Measurements from ENCODE around the gene RANBP1. TPM values are rescaled to one million over a fixed set of nuclear protein-coding genes. Genes with fewer than 3 reads are reported as not detected.

The RANBP1 gene
- total and polyA plus RNA-seq, 9 of the 15 experiments (the other 6 are each of a cell fraction or from before 2014, with no cell fraction given) = 162 to 2,891 (median 1,289) TPM

DNA sequence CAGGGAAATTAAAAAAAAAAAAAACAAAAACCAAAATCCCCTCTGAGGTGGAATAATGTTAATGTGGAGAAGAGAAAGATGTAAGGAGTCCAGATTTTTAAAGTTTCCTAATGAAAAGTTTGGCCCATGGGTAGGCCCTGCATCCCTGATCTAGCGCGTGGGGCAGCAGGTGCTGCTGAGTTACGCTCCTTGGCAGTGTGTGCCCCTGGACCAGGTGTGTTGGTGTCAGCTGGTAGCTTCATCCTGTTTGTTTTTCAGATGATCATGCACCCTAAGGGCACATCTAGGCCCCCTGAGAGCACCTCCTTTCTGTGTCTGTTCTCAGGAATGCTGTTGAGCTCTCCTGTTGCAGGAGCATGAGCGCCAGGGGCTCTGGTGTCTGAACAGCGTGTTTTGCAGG lies 29.1 kb upstream of the RANBP1 start (continued):
- TF ChIP-seq RUNX1 (IDR thresholded peaks at IDR 0.05; ENCODE audit: low read depth) (no peak), ZNF695 (CRISPR knock-in tag; IDR thresholded peaks at IDR 0.05) (no peak)

DNA sequence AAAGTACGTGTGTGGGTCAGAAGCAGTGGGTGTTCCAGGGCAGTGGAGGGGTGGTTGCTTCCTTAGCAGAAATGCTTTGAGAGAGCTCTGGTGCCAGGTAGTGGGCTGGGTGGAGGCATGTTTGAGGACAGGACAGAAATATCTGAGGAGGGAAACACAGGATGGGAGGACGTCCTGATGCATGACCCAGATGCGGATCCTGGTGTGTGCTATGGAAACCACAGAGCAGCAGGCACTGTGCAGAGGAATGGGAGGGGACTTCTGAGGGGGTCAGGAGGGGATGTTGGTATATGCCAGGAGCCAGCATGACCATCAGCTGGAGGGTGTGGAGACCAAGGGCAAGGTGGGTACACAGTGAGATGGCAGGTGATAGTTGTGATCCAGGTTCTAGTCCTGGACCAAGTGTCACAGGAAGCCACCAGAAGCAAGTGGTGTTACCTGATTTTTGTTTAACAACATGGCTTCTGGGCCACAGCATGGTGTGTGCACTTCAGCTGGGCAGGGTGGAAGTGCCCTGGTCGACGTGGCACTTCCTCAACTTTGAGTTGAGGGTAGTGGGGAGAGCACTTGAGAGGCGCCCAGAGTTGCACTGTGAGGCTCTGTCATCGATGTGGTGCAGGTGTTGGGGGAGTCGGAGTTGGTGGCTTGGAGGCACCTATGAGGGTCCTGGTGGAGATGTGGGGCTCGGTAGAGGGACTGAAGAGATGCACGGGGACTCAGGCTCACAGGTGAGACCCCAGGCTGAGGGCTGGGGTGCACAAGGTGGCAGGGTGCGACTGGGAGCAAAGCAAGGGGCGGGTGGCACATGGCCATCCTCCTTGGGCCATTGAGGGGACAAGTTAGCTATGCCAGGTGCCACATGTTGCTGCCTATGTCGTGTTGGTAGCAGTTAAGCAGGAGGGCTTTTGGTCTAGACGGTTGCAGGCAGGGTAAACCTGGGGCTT lies 28.3 kb upstream of the RANBP1 start:
- H3K36me3 ChIP-seq (ENCODE audit: control insufficient read depth, insufficient read depth, low read length) = peaks cover 97% of the 10 kb centered on the region
- 0 out of 4 replicates have a peak, but pooled peaks of 1 of the 2 experiments have one; percentile 9 for TF ChIP-seq TBL1XR1 (IDR thresholded peaks at IDR 0.05; ENCODE audit: low read length in 2 of 2)
- TF ChIP-seq, protein P1, sequence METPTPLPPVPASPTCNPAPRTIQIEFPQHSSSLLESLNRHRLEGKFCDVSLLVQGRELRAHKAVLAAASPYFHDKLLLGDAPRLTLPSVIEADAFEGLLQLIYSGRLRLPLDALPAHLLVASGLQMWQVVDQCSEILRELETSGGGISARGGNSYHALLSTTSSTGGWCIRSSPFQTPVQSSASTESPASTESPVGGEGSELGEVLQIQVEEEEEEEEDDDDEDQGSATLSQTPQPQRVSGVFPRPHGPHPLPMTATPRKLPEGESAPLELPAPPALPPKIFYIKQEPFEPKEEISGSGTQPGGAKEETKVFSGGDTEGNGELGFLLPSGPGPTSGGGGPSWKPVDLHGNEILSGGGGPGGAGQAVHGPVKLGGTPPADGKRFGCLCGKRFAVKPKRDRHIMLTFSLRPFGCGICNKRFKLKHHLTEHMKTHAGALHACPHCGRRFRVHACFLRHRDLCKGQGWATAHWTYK (CRISPR knock-in tag; IDR thresholded peaks at IDR 0.05) = 0 out of 2 replicates have a peak, but pooled peaks have one; percentile 29
- no peak for TF ChIP-seq TARDBP (IDR thresholded peaks at IDR 0.05)
- 0 out of 4 replicates have a peak, but pooled peaks of 1 of the 2 experiments have one; percentile 6 for TF ChIP-seq MAZ (CRISPR knock-in tag; conservative IDR thresholded peaks at IDR 0.05 in 1 of 2, IDR thresholded peaks at IDR 0.05 in 1 of 2)
- 0 out of 2 replicates have a peak, but pooled peaks have one; percentile 10 for TF ChIP-seq ZNF445 (CRISPR knock-in tag; IDR thresholded peaks at IDR 0.05; ENCODE audit: low read depth)
- TF ChIP-seq, protein P2, sequence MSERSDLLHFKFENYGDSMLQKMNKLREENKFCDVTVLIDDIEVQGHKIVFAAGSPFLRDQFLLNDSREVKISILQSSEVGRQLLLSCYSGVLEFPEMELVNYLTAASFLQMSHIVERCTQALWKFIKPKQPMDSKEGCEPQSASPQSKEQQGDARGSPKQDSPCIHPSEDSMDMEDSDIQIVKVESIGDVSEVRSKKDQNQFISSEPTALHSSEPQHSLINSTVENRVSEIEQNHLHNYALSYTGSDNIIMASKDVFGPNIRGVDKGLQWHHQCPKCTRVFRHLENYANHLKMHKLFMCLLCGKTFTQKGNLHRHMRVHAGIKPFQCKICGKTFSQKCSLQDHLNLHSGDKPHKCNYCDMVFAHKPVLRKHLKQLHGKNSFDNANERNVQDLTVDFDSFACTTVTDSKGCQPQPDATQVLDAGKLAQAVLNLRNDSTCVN (CRISPR knock-in tag; IDR thresholded peaks at IDR 0.05) = 0 out of 2 replicates have a peak, but pooled peaks have one; percentile 27
- peak; percentile 40; the same call in 1 of the 2 replicates for TF ChIP-seq GTF2F1 (IDR thresholded peaks at IDR 0.05; ENCODE audit: low read depth, low read length)
- TF ChIP-seq, protein P3, sequence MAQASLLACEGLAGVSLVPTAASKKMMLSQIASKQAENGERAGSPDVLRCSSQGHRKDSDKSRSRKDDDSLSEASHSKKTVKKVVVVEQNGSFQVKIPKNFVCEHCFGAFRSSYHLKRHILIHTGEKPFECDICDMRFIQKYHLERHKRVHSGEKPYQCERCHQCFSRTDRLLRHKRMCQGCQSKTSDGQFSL (CRISPR knock-in tag; IDR thresholded peaks at IDR 0.05) = no peak
- TF ChIP-seq, protein P3 (tag; IDR thresholded peaks at IDR 0.05) = no peak
- TF ChIP-seq, protein P4, sequence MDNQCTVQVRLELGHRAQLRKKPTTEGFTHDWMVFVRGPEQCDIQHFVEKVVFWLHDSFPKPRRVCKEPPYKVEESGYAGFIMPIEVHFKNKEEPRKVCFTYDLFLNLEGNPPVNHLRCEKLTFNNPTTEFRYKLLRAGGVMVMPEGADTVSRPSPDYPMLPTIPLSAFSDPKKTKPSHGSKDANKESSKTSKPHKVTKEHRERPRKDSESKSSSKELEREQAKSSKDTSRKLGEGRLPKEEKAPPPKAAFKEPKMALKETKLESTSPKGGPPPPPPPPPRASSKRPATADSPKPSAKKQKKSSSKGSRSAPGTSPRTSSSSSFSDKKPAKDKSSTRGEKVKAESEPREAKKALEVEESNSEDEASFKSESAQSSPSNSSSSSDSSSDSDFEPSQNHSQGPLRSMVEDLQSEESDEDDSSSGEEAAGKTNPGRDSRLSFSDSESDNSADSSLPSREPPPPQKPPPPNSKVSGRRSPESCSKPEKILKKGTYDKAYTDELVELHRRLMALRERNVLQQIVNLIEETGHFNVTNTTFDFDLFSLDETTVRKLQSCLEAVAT (IDR thresholded peaks at IDR 0.05) = no peak
- TF ChIP-seq SPI1 (IDR thresholded peaks at IDR 0.05; ENCODE audit: borderline replicate concordance, low read depth, low read length) = peak; percentile 34; the same call in 1 of the 2 replicates

More for the DNA sequence above, 28.3 kb upstream of the RANBP1 start:
- ATAC-seq (no peak), DNase-seq (ENCODE audit: extremely low read depth in 1 of 4, low spot score in 3 of 4) (no peak), FAIRE-seq (no peak)
- Histone ChIP-seq H2AFZ (ENCODE audit: low read depth, low read length) (no peak overlapping the region), H3K9ac (ENCODE audit: insufficient read depth in 1 of 2, low read depth in 2 of 2, low read length in 2 of 2) (peak overlapping the region in 1 of 2 experiments; percentile 53; a peak in 2 of 4 replicates), H3K27ac (ENCODE audit: extremely low read depth, low read depth, low read length) (no peak overlapping the region), H4K20me1 (replicated peaks; ENCODE audit: control insufficient read depth, insufficient read depth, low read length) (peaks cover 32% of the 10 kb centered on the region), H3K4me2 (ENCODE audit: insufficient read depth, low read length) (no peak overlapping the region), H3K4me3 (no peak overlapping the region), H3K9me3 (replicated peaks; ENCODE audit: control insufficient read depth, insufficient read depth, low read depth, low read length) (no peaks in the 10 kb centered on the region), H3K79me2 (ENCODE audit: control insufficient read depth, insufficient read depth, low read length) (peaks cover 86% of the 10 kb centered on the region), H3K9me1 (ENCODE audit: control insufficient read depth, insufficient read depth, low read length) (peaks cover 13% of the 10 kb centered on the region), H3K4me1 (replicated peaks in 1 of 2; ENCODE audit: control insufficient read depth in 2 of 2, insufficient read depth in 2 of 2, low read length in 2 of 2) (peaks cover 31 to 37% of the 10 kb centered on the region in 2 experiments), H3K27me3 (ENCODE audit: control insufficient read depth in 2 of 2, insufficient read depth in 2 of 2, low read length in 2 of 2) (no peaks in the 10 kb centered on the region)
- CTCF ChIA-PET (ENCODE audit: low intra/inter-chr PET ratio) = interaction anchor here (0.5 kb wide), 1 partner anchor 71 kb away, joined by 3 read pairs; the partner anchor contains the start of gene ARVCF
- BruUV-seq (replicated peaks) = no TSS peak
- intact Hi-C loops (cut with micrococcal nuclease) (no loop called here), in situ Hi-C loops (cut with MboI) (loop anchor here (5.0 kb wide), 1 partner anchor 115 kb away; no protein-coding TSS in a partner anchor)
- 95% methylated on average over 14 of the region's 14 CpGs for WGBS (ENCODE audit: insufficient coverage, low coverage, missing lambda C conversion rate)
- POLR2A ChIA-PET = interaction anchor here (0.7 to 19.4 kb wide), 11 partner anchors 6 to 565 kb away, joined by 3 to 513 read pairs (median 4); partner anchors contain the start of genes RANBP1 and TRMT2A

Measured in K562 (cell line).